SU-DHL-6 (cell line): ENCODE measurements around the gene PLIN1.

ENCODE experiments used
- CTCF ChIP-seq: fragments of 200-600 bp; sonication (generic); IDR thresholded peaks from one replicate; pipeline ENCODE4 v1.5.1; 2017; ENCODE audit warnings: antibody characterized with exemption, mild to moderate bottlenecking, low read length, moderate library complexity; ENCODE audit not compliant: insufficient read depth, poor library complexity, severe bottlenecking
- EZH2phosphoT487 ChIP-seq: fragments of 200-600 bp; sonication (generic), shearing (Covaris generic); conservative IDR thresholded peaks from 2 replicates; pipeline ENCODE4 v1.6.1; 2018; ENCODE audit warnings: mild to moderate bottlenecking, antibody characterized with exemption, low read length, moderate library complexity, mixed read lengths

GRCh38 chr15:89628806-89629715 lies 50.1 kb downstream of the PLIN1 start:
- no peak for TF ChIP-seq CTCF
- TF ChIP-seq EZH2phosphoT487, result no peak
